ENCODE results near the gene NGEF. TPM values are rescaled to one million over a fixed set of nuclear protein-coding genes. Genes with fewer than 3 reads are reported as not detected.

The NGEF gene
- total RNA-seq, 1 donor from 2014 or later = 0.16 TPM

- Histone ChIP-seq H3K4me1 (ENCODE audit: insufficient read depth, low read length) (no peaks in the 10 kb centered on the region), H3K79me2 (ENCODE audit: insufficient read depth, low read length) (no peaks in the 10 kb centered on the region), H3K4me2 (ENCODE audit: low read length) (no peak overlapping the region), H2AFZ (ENCODE audit: low read depth, low read length) (no peak overlapping the region), H3K9me3 (ENCODE audit: insufficient read depth, low read depth, low read length) (no peaks in the 10 kb centered on the region), H4K20me1 (ENCODE audit: insufficient read depth, low read length) (no peaks in the 10 kb centered on the region), H3K27ac (ENCODE audit: low read depth, low read length) (no peak overlapping the region), H3K36me3 (ENCODE audit: insufficient read depth, low read length) (no peaks in the 10 kb centered on the region), H3K4me3 (ENCODE audit: insufficient read depth, low read depth, low read length) (no peak overlapping the region), H3K27me3 (ENCODE audit: insufficient read depth, low read length) (peaks cover 2% of the 10 kb centered on the region), H3K9ac (ENCODE audit: low read length) (no peak overlapping the region)
- H3K27me3 Mint-ChIP-seq (ENCODE audit: low read depth, unreplicated experiment) = peaks cover 38% of the 10 kb centered on the region
- peaks cover 3% of the 10 kb centered on the region for H3K36me3 Mint-ChIP-seq (ENCODE audit: low read depth, unreplicated experiment)
- no peak overlapping the region for H3K27ac Mint-ChIP-seq (ENCODE audit: unreplicated experiment)
- TF ChIP-seq EZH2 (IDR thresholded peaks at IDR 0.05; ENCODE audit: insufficient read depth, low read length) = no peak
- TF ChIP-seq CTCF (IDR thresholded peaks at IDR 0.05; ENCODE audit: insufficient read depth, low read depth, low read length) = no peak
- H3K9me3 Mint-ChIP-seq (ENCODE audit: unreplicated experiment) = no peaks in the 10 kb centered on the region
- no peak overlapping the region for H3K4me3 Mint-ChIP-seq (ENCODE audit: unreplicated experiment)
- H3K4me1 Mint-ChIP-seq (ENCODE audit: low read depth, unreplicated experiment) = no peaks in the 10 kb centered on the region
- no peak for DNase-seq (ENCODE audit: low read depth)
- no peak for FAIRE-seq
Measured at GRCh38 chr2:233000886-233001750, 11.9 kb downstream of the NGEF start.

DNA sequence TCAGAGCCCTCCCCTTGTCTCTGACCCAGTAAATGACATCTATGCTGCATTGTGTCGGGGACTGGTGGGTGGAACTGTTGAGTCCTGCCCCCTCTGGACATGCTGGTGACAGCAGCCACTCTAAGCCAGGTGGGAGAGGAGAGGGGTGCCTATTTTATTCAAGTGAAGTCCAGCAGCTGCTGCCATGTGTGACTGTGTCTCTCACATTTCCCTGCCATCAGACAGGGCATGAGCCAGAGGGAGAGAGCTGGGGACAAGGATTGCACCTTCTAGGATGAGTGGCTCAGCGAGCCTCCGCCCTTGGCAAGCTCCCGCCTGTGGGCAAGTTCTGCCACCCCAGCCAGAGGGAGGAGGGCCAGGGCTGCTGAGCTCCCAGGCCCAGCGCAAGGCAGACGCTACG lies 13.7 kb downstream of the NGEF start:
- Mint-ChIP-seq H3K4me1 (ENCODE audit: low read depth, unreplicated experiment) (no peaks in the 10 kb centered on the region), H3K36me3 (ENCODE audit: low read depth, unreplicated experiment) (no peaks in the 10 kb centered on the region), H3K4me3 (ENCODE audit: unreplicated experiment) (no peak overlapping the region), H3K9me3 (ENCODE audit: unreplicated experiment) (no peaks in the 10 kb centered on the region), H3K27ac (ENCODE audit: unreplicated experiment) (no peak overlapping the region), H3K27me3 (ENCODE audit: low read depth, unreplicated experiment) (peaks cover 24% of the 10 kb centered on the region)
- H3K79me2 ChIP-seq (ENCODE audit: insufficient read depth, low read length) = no peaks in the 10 kb centered on the region
- H2AFZ ChIP-seq (ENCODE audit: low read depth, low read length) = no peak overlapping the region
- TF ChIP-seq CTCF (IDR thresholded peaks at IDR 0.05; ENCODE audit: insufficient read depth, low read depth, low read length) (no peak), EZH2 (IDR thresholded peaks at IDR 0.05; ENCODE audit: insufficient read depth, low read length) (no peak)
- FAIRE-seq (no peak), DNase-seq (ENCODE audit: low read depth) (no peak)
- H3K27me3 ChIP-seq (ENCODE audit: insufficient read depth, low read length) = no peaks in the 10 kb centered on the region
- H3K9ac ChIP-seq (ENCODE audit: low read length) = no peak overlapping the region
- H3K4me3 ChIP-seq (ENCODE audit: insufficient read depth, low read depth, low read length) = no peak overlapping the region
- H3K4me2 ChIP-seq (ENCODE audit: low read length) = no peak overlapping the region
- no peaks in the 10 kb centered on the region for H3K36me3 ChIP-seq (ENCODE audit: insufficient read depth, low read length)
- H3K4me1 ChIP-seq (ENCODE audit: insufficient read depth, low read length) = no peaks in the 10 kb centered on the region
- H4K20me1 ChIP-seq (ENCODE audit: insufficient read depth, low read length) = no peaks in the 10 kb centered on the region
- no peak overlapping the region for H3K27ac ChIP-seq (ENCODE audit: low read depth, low read length)
- no peaks in the 10 kb centered on the region for H3K9me3 ChIP-seq (ENCODE audit: insufficient read depth, low read depth, low read length)

- no peaks in the 10 kb centered on the region for H3K9me3 ChIP-seq (ENCODE audit: insufficient read depth, low read depth, low read length)
- no peaks in the 10 kb centered on the region for H3K79me2 ChIP-seq (ENCODE audit: insufficient read depth, low read length)
- no peak overlapping the region for H3K27ac ChIP-seq (ENCODE audit: low read depth, low read length)
- Mint-ChIP-seq H3K27ac (ENCODE audit: unreplicated experiment) (no peak overlapping the region), H3K4me1 (ENCODE audit: low read depth, unreplicated experiment) (no peaks in the 10 kb centered on the region), H3K27me3 (ENCODE audit: low read depth, unreplicated experiment) (peaks cover 16% of the 10 kb centered on the region), H3K36me3 (ENCODE audit: low read depth, unreplicated experiment) (no peaks in the 10 kb centered on the region), H3K9me3 (ENCODE audit: unreplicated experiment) (no peaks in the 10 kb centered on the region), H3K4me3 (ENCODE audit: unreplicated experiment) (no peak overlapping the region)
- no peak overlapping the region for H2AFZ ChIP-seq (ENCODE audit: low read depth, low read length)
- H3K9ac ChIP-seq (ENCODE audit: low read length) = no peak overlapping the region
- no peaks in the 10 kb centered on the region for H3K36me3 ChIP-seq (ENCODE audit: insufficient read depth, low read length)
- H3K4me1 ChIP-seq (ENCODE audit: insufficient read depth, low read length) = no peaks in the 10 kb centered on the region
- TF ChIP-seq EZH2 (IDR thresholded peaks at IDR 0.05; ENCODE audit: insufficient read depth, low read length) (no peak), CTCF (IDR thresholded peaks at IDR 0.05; ENCODE audit: insufficient read depth, low read depth, low read length) (no peak)
- H3K4me2 ChIP-seq (ENCODE audit: low read length) = no peak overlapping the region
- DNase-seq (ENCODE audit: low read depth) (no peak), FAIRE-seq (no peak)
- H4K20me1 ChIP-seq (ENCODE audit: insufficient read depth, low read length) = no peaks in the 10 kb centered on the region
- no peak overlapping the region for H3K4me3 ChIP-seq (ENCODE audit: insufficient read depth, low read depth, low read length)
- H3K27me3 ChIP-seq (ENCODE audit: insufficient read depth, low read length) = no peaks in the 10 kb centered on the region
Measured at GRCh38 chr2:232998666-232998985, 14.4 kb downstream of the NGEF start.
